Liver (tissue), 9 donors: ENCODE results near the gene TMF1. TPM values are rescaled to one million over a fixed set of nuclear protein-coding genes. Genes with fewer than 3 reads are reported as not detected.

ENCODE experiments used
- DNase-seq: peaks from one replicate; pipeline ENCODE4 v3.0.0-alpha.2; 2017; ENCODE audit warnings: low spot score
- H3K27ac ChIP-seq, 2 donors: one replicate each; pipeline ENCODE4 v1.7.0; 2013; ENCODE audit warnings: inconsistent platforms in 2 of 2, low read length in 2 of 2, control low read depth in 1 of 2, low read depth in 1 of 2, mild to moderate bottlenecking in 1 of 2
- H3K27me3 ChIP-seq, 4 donors: one replicate each; pipeline versions ENCODE4 v1.6.1 to v1.7.0; 2013; ENCODE audit warnings: low read length in 3 of 4, inconsistent platforms in 1 of 4, mild to moderate bottlenecking in 1 of 4, moderate library complexity in 1 of 4; ENCODE audit not compliant: control insufficient read depth in 4 of 4, insufficient read depth in 4 of 4
- H3K36me3 ChIP-seq, 4 donors: one replicate each; pipeline versions ENCODE4 v1.6.1 to v1.7.0; 2013; ENCODE audit warnings: low read length in 3 of 4, mild to moderate bottlenecking in 3 of 4, low read depth in 1 of 4, moderate library complexity in 1 of 4; ENCODE audit not compliant: control insufficient read depth in 4 of 4, insufficient read depth in 3 of 4
- H3K4me1 ChIP-seq, 4 donors: one replicate each; pipeline versions ENCODE4 v1.6.1 to v1.7.0; 2013; ENCODE audit warnings: low read length in 3 of 4, mild to moderate bottlenecking in 3 of 4, moderate library complexity in 1 of 4; ENCODE audit not compliant: control insufficient read depth in 4 of 4, insufficient read depth in 4 of 4
- H3K4me3 ChIP-seq, 3 donors: one replicate each; pipeline versions ENCODE4 v1.6.1 to v1.7.0; 2013; ENCODE audit warnings: low read length in 3 of 3, control low read depth in 1 of 3, low read depth in 1 of 3, mild to moderate bottlenecking in 1 of 3
- H3K9ac ChIP-seq, 2 donors: one replicate each; pipeline ENCODE4 v1.7.0; 2013; ENCODE audit warnings: low read length in 2 of 2, mild to moderate bottlenecking in 2 of 2, moderate library complexity in 2 of 2, control low read depth in 1 of 2, low read depth in 1 of 2
- H3K9me3 ChIP-seq, 4 donors: one replicate each; pipeline versions ENCODE4 v1.6.1 to v1.7.0; 2013; ENCODE audit warnings: low read length in 3 of 4; ENCODE audit not compliant: control insufficient read depth in 4 of 4
- ATF3 ChIP-seq: IDR thresholded peaks from 2 replicates; pipeline ENCODE4 v1.6.1; 2016; ENCODE audit warnings: antibody characterized with exemption
- EGR1 ChIP-seq, 2 donors: IDR thresholded peaks; 2 replicates each; pipeline ENCODE4 v1.6.1; 2016 to 2018; ENCODE audit warnings: antibody characterized with exemption in 2 of 2, low read depth in 2 of 2
- FOXA1 ChIP-seq: IDR thresholded peaks from 2 replicates; pipeline ENCODE4 v1.6.1; 2016; ENCODE audit warnings: antibody characterized with exemption
- FOXA2 ChIP-seq: IDR thresholded peaks from 2 replicates; pipeline ENCODE4 v1.6.1; 2016; ENCODE audit warnings: antibody characterized with exemption
- GABPA ChIP-seq, 2 donors: IDR thresholded peaks in 1 of 2; conservative IDR thresholded peaks in 1 of 2; 2 replicates each; pipeline ENCODE4 v1.6.1; 2016; ENCODE audit warnings: antibody characterized with exemption in 2 of 2, mild to moderate bottlenecking in 1 of 2, moderate library complexity in 1 of 2
- HNF4A ChIP-seq, 2 donors: conservative IDR thresholded peaks; 2 replicates each; pipeline ENCODE4 v1.6.1; 2016; ENCODE audit warnings: antibody characterized with exemption in 2 of 2, mild to moderate bottlenecking in 2 of 2
- HNF4G ChIP-seq: IDR thresholded peaks from 2 replicates; pipeline ENCODE4 v1.6.1; 2016; ENCODE audit warnings: antibody characterized with exemption
- JUND ChIP-seq, 2 donors: IDR thresholded peaks; 2 replicates each; pipeline ENCODE4 v1.6.1; 2016; ENCODE audit warnings: antibody characterized with exemption in 2 of 2
- NR2F2 ChIP-seq: IDR thresholded peaks from 2 replicates; pipeline ENCODE4 v1.6.1; 2016; ENCODE audit warnings: antibody characterized with exemption
- RAD21 ChIP-seq, 2 donors: IDR thresholded peaks; 2 replicates each; pipeline ENCODE4 v1.6.1; 2016; ENCODE audit warnings: antibody characterized with exemption in 2 of 2, mild to moderate bottlenecking in 2 of 2
- RXRA ChIP-seq, 2 donors: IDR thresholded peaks; 2 replicates each; pipeline ENCODE4 v1.6.1; 2017 to 2018; ENCODE audit warnings: antibody characterized with exemption in 2 of 2, mild to moderate bottlenecking in 1 of 2
- SP1 ChIP-seq: IDR thresholded peaks from 2 replicates; pipeline ENCODE4 v1.6.1; 2018; ENCODE audit warnings: antibody characterized with exemption, mild to moderate bottlenecking
- TAF1 ChIP-seq: conservative IDR thresholded peaks from 2 replicates; pipeline ENCODE4 v1.6.1; 2016; ENCODE audit warnings: antibody characterized with exemption, mild to moderate bottlenecking
- YY1 ChIP-seq: IDR thresholded peaks from 2 replicates; pipeline ENCODE4 v1.6.1; 2016; ENCODE audit warnings: antibody characterized with exemption, mild to moderate bottlenecking
- ZBTB33 ChIP-seq: IDR thresholded peaks from 2 replicates; pipeline ENCODE4 v1.6.1; 2016; ENCODE audit warnings: antibody characterized with exemption
- WGBS: extraction: QIAGEN DNeasy Blood & Tissue Kit; methylation state at CpG from one replicate; pipeline ENCODE4 v1.1.7; 2013; 5-methylcytosine and 5-hydroxymethylcytosine counted together
- polyA plus RNA-seq, 2 donors: library from polyadenylated mRNA; stranded (reverse) in 1 of 2; unstranded in 1 of 2; fragments of 200-250 nt in 1 of 2; fragments of >200 nt in 1 of 2; fragmentation: Nextera tagmentation in 1 of 2; extraction: Ambion mirVana in 1 of 2; gene quantifications; one replicate each; pipeline versions ENCODE4 v1.2.1 to v1.2.3, GENCODE V29; 2013 to 2015
- total RNA-seq, 2 donors: library from RNA; depleted of rRNA; stranded (reverse); fragments of >200 nt; gene quantifications; one replicate each; pipeline ENCODE4 v1.2.3, GENCODE V29; 2014
- TF ChIP-seq, protein P1 (sequence below): IDR thresholded peaks from 2 replicates; pipeline ENCODE4 v1.6.1; 2016; ENCODE audit warnings: antibody characterized with exemption, mild to moderate bottlenecking
- TF ChIP-seq, protein P2 (sequence below): IDR thresholded peaks from 2 replicates; pipeline ENCODE4 v1.6.1; 2016; ENCODE audit warnings: antibody characterized with exemption
- TF ChIP-seq, protein P3 (sequence below): fragments of 150-350 bp; IDR thresholded peaks from 2 replicates; pipeline ENCODE4 v1.5.1; 2017; ENCODE audit warnings: improper control_type of control experiment, low read depth, low read length; ENCODE audit not compliant: missing input control
- donor health status: healthy.
- donor health status: healthy.
- donor health status: healthy.
- donor health status: healthy.
- donor health status: healthy.

The TMF1 gene
- total and polyA plus RNA-seq, 4 donors: 5.5 to 19.4 (median 8.6) TPM

DNA sequence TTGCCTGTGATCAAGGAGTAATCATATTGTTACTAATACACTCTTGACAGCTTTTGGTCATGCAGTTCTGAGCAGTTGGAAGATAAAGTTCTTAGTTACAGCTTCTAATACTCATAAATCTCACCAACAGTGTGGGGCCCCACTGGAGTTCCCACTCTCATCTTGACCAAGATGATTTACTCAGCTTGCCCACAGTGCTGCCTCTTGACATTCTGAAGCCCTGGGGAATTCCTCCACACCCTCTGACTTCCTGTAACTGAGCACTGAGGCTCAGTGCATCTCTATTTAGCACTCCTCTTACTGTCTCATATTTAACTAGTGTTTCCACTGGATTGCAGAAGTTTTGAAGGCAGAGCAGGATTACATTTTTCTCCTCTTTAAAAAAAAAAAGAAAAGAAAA is 30.7 kb upstream of the TMF1 start:
- peaks cover 12 to 33% (median 26%) of the 10 kb centered on the region in 4 donors for H3K4me1 ChIP-seq
- H3K4me3 ChIP-seq: no peak overlapping the region
- no peak overlapping the region for H3K27ac ChIP-seq
- no peaks in the 10 kb centered on the region for H3K9me3 ChIP-seq
- no peaks in the 10 kb centered on the region for H3K36me3 ChIP-seq
- H3K27me3 ChIP-seq: no peaks in the 10 kb centered on the region
- no peak overlapping the region for H3K9ac ChIP-seq
- no peak for DNase-seq
- TF ChIP-seq ATF3 (no peak), EGR1 (IDR thresholded peaks at IDR 0.05; ENCODE audit: low read depth in 2 of 2) (no peak), NR2F2 (no peak), GABPA (IDR thresholded peaks at IDR 0.05 in 1 of 2, conservative IDR thresholded peaks at IDR 0.05 in 1 of 2) (no peak), RAD21 (IDR thresholded peaks at IDR 0.05) (no peak), FOXA1 (no peak), YY1 (no peak), SP1 (no peak), TAF1 (no peak)
- TF ChIP-seq, protein P1, sequence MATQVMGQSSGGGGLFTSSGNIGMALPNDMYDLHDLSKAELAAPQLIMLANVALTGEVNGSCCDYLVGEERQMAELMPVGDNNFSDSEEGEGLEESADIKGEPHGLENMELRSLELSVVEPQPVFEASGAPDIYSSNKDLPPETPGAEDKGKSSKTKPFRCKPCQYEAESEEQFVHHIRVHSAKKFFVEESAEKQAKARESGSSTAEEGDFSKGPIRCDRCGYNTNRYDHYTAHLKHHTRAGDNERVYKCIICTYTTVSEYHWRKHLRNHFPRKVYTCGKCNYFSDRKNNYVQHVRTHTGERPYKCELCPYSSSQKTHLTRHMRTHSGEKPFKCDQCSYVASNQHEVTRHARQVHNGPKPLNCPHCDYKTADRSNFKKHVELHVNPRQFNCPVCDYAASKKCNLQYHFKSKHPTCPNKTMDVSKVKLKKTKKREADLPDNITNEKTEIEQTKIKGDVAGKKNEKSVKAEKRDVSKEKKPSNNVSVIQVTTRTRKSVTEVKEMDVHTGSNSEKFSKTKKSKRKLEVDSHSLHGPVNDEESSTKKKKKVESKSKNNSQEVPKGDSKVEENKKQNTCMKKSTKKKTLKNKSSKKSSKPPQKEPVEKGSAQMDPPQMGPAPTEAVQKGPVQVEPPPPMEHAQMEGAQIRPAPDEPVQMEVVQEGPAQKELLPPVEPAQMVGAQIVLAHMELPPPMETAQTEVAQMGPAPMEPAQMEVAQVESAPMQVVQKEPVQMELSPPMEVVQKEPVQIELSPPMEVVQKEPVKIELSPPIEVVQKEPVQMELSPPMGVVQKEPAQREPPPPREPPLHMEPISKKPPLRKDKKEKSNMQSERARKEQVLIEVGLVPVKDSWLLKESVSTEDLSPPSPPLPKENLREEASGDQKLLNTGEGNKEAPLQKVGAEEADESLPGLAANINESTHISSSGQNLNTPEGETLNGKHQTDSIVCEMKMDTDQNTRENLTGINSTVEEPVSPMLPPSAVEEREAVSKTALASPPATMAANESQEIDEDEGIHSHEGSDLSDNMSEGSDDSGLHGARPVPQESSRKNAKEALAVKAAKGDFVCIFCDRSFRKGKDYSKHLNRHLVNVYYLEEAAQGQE: no peak

DNA sequence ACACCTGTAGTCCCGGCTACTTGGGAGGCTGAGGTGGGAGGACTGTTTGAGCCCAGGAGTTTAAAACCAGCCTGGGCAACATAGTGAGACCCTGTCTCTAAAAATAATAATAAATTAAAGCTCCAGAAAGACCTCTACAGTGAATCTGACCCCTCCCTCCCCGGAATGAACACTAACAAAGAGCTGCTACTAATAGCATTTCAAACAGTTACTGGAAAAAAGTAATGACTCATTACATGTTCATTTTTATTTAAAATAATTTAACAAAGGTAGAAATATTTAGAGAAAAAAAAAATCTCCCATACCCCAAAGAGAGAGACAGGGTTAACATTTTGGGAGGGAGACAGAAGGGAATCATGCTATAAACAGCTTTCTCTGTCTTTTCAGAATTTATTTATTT is 30.2 kb upstream of the TMF1 start:
- Histone ChIP-seq H3K9me3 (no peaks in the 10 kb centered on the region), H3K27ac (no peak overlapping the region), H3K27me3 (no peaks in the 10 kb centered on the region), H3K9ac (no peak overlapping the region), H3K4me3 (no peak overlapping the region), H3K36me3 (no peaks in the 10 kb centered on the region), H3K4me1 (peaks cover 12 to 32% (median 26%) of the 10 kb centered on the region in 4 donors)
- no peak for DNase-seq
- TF ChIP-seq FOXA2 (no peak), FOXA1 (no peak), RAD21 (IDR thresholded peaks at IDR 0.05) (no peak), HNF4A (conservative IDR thresholded peaks at IDR 0.05) (no peak), EGR1 (IDR thresholded peaks at IDR 0.05; ENCODE audit: low read depth in 2 of 2) (no peak), JUND (IDR thresholded peaks at IDR 0.05) (no peak), NR2F2 (no peak), GABPA (IDR thresholded peaks at IDR 0.05 in 1 of 2, conservative IDR thresholded peaks at IDR 0.05 in 1 of 2) (no peak), HNF4G (no peak), TAF1 (no peak), RXRA (IDR thresholded peaks at IDR 0.05) (no peak), ATF3 (no peak), YY1 (no peak), SP1 (no peak), ZBTB33 (no peak)
- TF ChIP-seq, protein P2, sequence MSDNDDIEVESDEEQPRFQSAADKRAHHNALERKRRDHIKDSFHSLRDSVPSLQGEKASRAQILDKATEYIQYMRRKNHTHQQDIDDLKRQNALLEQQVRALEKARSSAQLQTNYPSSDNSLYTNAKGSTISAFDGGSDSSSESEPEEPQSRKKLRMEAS: no peak
- TF ChIP-seq, protein P1: no peak
- TF ChIP-seq, protein P3, sequence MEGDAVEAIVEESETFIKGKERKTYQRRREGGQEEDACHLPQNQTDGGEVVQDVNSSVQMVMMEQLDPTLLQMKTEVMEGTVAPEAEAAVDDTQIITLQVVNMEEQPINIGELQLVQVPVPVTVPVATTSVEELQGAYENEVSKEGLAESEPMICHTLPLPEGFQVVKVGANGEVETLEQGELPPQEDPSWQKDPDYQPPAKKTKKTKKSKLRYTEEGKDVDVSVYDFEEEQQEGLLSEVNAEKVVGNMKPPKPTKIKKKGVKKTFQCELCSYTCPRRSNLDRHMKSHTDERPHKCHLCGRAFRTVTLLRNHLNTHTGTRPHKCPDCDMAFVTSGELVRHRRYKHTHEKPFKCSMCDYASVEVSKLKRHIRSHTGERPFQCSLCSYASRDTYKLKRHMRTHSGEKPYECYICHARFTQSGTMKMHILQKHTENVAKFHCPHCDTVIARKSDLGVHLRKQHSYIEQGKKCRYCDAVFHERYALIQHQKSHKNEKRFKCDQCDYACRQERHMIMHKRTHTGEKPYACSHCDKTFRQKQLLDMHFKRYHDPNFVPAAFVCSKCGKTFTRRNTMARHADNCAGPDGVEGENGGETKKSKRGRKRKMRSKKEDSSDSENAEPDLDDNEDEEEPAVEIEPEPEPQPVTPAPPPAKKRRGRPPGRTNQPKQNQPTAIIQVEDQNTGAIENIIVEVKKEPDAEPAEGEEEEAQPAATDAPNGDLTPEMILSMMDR: no peak
- 80% methylated on average over 2 of the region's 2 CpGs for WGBS
